D341Med (cell line): ENCODE data around the gene MED12L.
"Not testable (repeated sequence)": the region's sequence is repeated elsewhere in the genome, so short reads cannot be mapped to it uniquely, and the experiment has no call there.

Source experiments
- DNase-seq: peaks from one replicate; pipeline ENCODE4 v3.0.0; 2012; ENCODE audit warnings: low spot score

The MED12L gene

GRCh38 chr3:151133917-151134450 is 48.5 kb downstream of the MED12L start:
- no peak for DNase-seq

- DNase-seq, result no peak
Observed at GRCh38 chr3:151135541-151136337, 50.3 kb downstream of the MED12L start.

DNA sequence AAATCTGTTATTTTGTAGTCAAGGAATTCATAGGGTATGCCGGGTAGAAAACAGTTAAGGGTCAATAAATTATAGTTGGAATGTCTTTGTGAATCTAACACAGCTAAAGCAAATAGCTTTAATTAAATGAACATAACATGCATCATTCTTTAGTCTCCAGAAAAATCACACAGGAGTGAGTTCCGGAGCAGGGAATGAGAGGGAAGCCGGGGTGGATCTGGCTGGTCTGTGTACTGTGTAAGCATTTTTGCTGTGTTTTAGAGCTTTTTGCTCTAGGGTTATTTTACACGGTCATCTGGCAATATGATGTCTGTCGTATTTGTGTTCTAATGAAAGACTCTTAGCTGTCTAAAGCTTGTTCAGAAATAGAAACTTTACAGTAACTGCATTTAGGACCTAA is 57.5 kb downstream of the MED12L start:
- no peak for DNase-seq

- DNase-seq, result no peak
Observed at GRCh38 chr3:151144016-151144415, 58.6 kb downstream of the MED12L start.

DNA sequence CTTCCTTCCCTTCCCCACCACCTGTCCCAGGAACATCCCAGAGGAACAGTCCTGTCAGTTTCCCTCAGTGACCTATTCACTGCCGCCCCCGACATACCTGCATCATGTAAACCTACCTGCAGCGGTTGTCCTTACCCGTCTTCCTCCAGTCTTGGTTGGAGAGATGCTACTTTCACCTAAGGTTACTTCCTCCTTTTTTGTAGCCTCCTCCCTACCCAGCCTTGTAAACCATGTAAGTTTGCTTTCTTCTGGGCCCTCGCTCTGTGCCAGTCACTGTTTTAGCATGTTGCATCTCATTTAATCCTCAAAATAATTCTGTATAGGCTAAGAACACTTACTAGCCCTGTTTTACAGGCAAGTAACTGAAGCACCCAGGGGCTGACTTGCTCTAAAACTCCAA is 59.3 kb downstream of the MED12L start:
- no peak for DNase-seq

DNA sequence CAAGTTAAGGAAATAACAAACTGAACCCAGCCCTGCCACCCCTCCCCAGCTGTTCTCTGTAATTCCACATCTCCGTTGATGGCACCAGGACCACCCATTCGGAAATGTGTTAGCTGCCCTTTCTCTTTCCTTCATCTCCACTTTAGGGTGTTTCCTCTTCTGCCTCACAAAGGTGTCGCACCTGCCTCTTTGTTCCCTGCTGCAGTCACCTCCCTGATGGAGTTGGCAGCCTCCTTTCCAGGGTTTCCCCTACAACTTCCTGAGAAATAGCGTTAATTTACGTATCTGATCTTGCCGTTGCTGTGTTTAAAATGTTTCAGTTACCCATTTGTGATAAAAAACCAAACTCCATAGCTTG is 60.2 kb downstream of the MED12L start:
- no peak for DNase-seq

GRCh38 chr3:151146071-151146730 is 60.7 kb downstream of the MED12L start:
- DNase-seq, result peak; percentile 84

- DNase-seq, result no peak
Observed at GRCh38 chr3:151146731-151147091, 61.2 kb downstream of the MED12L start.

DNA sequence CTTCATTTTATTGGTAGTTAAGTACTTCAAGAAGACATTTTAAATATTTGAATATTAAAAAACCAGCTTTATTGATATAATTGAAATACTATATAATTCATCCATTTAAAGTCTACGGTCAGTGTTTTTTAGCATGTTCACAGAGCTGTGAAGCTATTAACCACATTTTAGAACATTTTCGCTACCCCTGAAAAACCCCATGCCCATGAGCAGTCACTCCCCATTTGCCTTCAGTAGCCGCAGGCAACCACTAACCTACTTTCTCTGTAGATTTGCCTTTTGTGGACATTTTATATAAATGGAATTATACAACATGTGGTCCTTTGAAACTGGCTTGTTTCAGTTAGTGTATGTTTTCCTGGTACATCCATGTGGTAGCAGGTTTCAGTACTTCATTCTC is 61.8 kb downstream of the MED12L start:
- no peak for DNase-seq

DNA sequence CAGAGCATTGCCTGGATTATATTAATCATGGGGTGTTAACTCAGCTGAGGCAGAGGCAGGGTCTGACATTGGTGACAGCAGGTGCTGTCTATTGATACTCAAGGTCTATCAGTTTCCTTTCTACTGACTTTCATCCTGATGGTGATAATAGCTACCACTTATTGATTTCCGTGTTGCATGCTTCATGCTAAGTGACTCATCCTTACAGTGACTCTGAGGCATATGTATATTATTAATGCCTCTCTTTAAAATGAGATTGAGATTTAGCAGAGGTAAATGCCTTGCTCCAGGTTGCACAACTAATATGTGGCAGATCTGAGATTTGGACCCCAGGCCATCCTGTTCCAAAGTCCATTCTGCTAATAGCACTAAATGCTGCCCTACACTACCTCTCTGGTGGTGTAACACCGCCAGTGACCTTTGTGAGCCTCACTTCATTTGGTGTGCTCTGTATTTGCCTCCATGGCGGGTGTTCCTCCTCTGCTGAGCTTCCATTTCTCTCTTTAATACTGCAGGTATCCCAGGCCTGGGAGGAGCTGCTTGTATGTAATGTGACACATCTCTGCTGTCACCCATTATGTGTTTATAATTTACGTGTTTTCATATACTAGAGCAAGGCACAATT is 67.1 kb downstream of the MED12L start:
- no peak for DNase-seq

DNA sequence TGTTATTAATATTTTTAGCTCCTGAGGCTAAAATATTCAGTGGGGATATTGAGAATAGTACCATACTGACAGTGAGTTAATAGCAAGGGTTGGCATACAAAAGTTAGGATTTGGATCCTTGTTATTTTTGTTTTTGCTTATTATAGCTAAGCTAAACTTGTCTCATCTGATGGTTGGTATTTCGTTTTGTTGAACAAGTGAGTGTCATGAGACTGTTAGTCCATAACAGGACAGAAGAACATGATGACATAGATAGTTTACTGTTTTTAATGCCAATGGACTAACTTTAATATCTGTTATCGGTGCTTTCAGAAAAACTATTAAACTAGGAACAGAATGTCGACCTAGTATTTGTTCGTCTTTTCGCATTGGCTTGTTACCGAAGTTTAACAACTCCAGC is 69.1 kb downstream of the MED12L start:
- DNase-seq, result no peak

GRCh38 chr3:151155409-151156128 is 70.1 kb downstream of the MED12L start:
- no peak for DNase-seq

- peak; percentile 56 for DNase-seq
Observed at GRCh38 chr3:151156618-151157216, 71.3 kb downstream of the MED12L start.

GRCh38 chr3:151159806-151160205 is 74.3 kb downstream of the MED12L start:
- DNase-seq, result no peak

DNA sequence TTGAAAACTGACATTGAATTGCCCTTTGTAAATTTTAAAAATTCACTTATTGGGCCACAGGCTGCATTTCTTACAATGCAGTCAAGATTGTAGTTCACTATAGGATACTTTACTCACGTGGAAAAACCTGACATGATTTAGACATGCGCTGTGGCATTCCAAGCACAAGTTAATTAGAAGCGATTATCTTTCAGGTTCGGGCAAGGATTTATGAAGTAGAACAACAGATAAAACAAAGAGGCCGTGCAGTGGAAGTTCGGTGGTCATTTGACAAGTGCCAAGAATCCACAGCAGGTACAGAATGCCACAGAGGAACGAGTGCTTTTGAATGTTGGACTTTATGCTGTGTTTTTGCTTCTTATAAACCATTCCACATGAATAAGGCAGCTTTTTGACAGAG is 79.8 kb downstream of the MED12L start:
- no peak for DNase-seq

DNA sequence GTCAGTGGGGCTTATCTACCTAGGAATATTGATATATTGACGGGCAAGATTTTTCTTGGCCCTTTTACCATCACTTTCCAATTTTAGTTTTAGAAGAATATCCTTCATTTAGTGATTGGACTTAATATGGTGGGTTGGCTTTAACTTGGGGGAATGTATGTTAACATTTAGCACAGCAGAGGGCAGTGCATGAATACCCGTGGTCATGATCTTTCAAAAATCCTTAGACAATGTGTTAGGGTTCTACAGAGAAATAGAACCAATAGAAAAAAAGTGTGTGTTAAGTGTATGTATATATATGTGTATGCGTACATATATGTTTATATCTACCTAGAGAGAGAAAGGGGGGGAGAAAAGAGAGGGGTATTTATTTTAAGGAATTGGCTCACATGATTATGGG is 80.7 kb downstream of the MED12L start:
- no peak for DNase-seq

DNA sequence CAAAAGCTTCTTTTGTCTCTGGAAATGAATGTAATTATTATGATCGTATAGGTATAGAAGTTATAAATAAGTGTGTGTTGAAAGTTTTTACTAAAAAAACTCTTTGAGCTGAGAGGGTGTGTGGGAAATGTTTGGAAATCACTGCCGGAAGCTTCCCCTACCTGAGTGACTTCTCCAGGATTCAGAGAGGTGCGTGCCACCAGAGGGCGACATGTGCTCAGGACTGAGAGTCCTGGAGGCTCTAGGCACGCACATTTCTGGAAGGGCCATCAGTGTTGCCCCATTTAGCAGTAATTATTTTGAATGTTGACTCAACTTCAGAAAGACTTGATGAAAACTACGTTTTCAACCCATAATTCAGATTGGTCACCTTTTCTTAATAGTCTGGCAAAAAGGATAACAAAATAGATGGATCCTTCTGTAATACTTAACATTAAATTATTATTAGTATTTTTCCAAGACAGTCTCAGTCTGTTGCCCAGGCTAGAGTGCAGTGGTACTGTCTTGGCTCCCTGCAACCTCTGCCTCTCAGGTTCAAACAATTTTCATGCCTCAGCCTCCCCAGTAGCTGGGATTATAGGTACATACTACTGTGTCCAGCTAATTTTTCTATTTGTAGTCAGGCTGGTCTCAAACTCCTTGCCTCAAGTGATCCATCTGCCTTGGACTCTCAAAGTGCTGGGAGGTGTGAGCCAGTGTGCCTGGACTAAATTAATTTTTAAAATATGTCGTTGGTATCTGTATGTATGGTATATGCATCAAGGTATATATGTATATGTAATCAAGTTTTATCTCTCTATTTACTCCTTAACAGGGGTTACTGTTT is 83.0 kb downstream of the MED12L start:
- peak; percentile 72 for DNase-seq

GRCh38 chr3:151169262-151169947 is 83.9 kb downstream of the MED12L start:
- DNase-seq, result no peak

DNA sequence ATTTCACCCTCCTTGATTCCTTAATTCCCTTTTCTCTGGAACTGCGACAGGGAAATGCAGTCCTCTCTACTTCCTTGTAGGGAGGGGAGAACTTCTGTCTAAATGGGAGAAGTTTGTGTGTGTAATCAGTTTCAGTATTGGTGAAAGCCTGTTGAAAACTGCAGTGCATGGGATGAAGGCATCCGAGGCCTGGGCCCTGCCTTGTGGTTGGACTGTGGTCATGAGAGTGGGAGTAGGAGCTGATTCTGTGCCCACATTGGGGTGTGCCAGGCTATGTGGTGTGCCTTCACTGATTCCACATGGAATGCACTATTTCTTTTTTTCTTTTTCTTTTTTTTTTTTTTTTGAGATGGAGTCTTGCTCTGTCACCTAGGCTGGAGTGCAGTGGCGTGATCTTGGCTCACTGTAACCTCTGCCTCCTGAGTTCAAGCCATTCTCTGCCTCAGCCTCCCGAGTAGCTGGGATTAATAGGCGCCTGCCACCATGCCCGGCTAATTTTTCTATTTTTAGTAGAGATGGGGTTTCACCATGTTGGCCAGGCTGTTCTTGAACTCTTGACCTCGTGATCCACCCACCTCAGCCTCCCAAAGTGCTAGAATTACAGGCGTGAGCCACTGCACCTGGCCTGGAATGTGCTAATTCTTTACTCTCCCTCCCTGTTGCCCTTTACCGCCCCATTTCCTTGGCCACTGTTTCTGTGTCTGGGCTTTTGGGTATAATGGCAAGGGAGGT is 84.7 kb downstream of the MED12L start:
- not testable (repeated sequence) for DNase-seq
